ENCODE data around the gene SFI1. TPM values are rescaled to one million over a fixed set of nuclear protein-coding genes. Genes with fewer than 3 reads are reported as not detected.

SFI1 gene
- 1 to 10 TPM; 6.5 to 6.8 TPM for total RNA-seq

- peak in 1 of 2 donors; percentile 55 for TF ChIP-seq CTCF (IDR thresholded peaks at IDR 0.05)
- DNase-seq (ENCODE audit: low spot score): peak; percentile 91
- peak within 1 kb of the TSS; percentile 62 to 72 for H3K4me3 ChIP-seq
- H3K4me1 ChIP-seq: peaks cover 0 to 21% of the 10 kb centered on the region in 2 donors
- H3K27me3 ChIP-seq: no peaks in the 10 kb centered on the region
- H3K36me3 ChIP-seq: no peaks in the 10 kb centered on the region
- peak within 1 kb of the TSS; percentile 74 to 80 for H3K27ac ChIP-seq
- no peaks in the 10 kb centered on the region for H3K9me3 ChIP-seq
These were observed at the start of gene SFI1 for GRCh38 chr22:31496007-31496734. TSS of gene SFI1 (plus strand) at chr22:31496536. CDS start at chr22:31508285, 11,749 bp downstream.

- peak overlapping the region in 1 of 2 donors; percentile 83 for H3K27ac ChIP-seq
- no peaks in the 10 kb centered on the region for H3K27me3 ChIP-seq
- no peak for TF ChIP-seq CTCF (IDR thresholded peaks at IDR 0.05)
- H3K4me3 ChIP-seq: no peak overlapping the region
- H3K9me3 ChIP-seq: no peaks in the 10 kb centered on the region
- no peak for DNase-seq (ENCODE audit: low spot score)
- peaks cover 42% of the 10 kb centered on the region for H3K36me3 ChIP-seq
- peaks cover 0 to 35% of the 10 kb centered on the region in 2 donors for H3K4me1 ChIP-seq
These were observed 49.6 kb upstream of the SFI1 start for GRCh38 chr22:31446767-31447166.

GRCh38 chr22:31447337-31447736 lies 49.0 kb upstream of the SFI1 start:
- peaks cover 36% of the 10 kb centered on the region for H3K36me3 ChIP-seq
- peak overlapping the region; percentile 46 to 83 for H3K27ac ChIP-seq
- H3K4me3 ChIP-seq: no peak overlapping the region
- H3K4me1 ChIP-seq: peaks cover 0 to 35% of the 10 kb centered on the region in 2 donors
- no peaks in the 10 kb centered on the region for H3K27me3 ChIP-seq
- no peaks in the 10 kb centered on the region for H3K9me3 ChIP-seq
- no peak for DNase-seq (ENCODE audit: low spot score)
- TF ChIP-seq CTCF (IDR thresholded peaks at IDR 0.05): no peak

GRCh38 chr22:31448382-31448781 lies 48.0 kb upstream of the SFI1 start:
- no peak for TF ChIP-seq CTCF (IDR thresholded peaks at IDR 0.05)

GRCh38 chr22:31449506-31449905 lies 46.8 kb upstream of the SFI1 start:
- no peak for TF ChIP-seq CTCF (IDR thresholded peaks at IDR 0.05)
- peak overlapping the region; percentile 46 to 83 for H3K27ac ChIP-seq
- H3K9me3 ChIP-seq: no peaks in the 10 kb centered on the region
- H3K4me1 ChIP-seq: peaks cover 0 to 23% of the 10 kb centered on the region in 2 donors
- no peak overlapping the region for H3K4me3 ChIP-seq
- DNase-seq (ENCODE audit: low spot score): no peak
- no peaks in the 10 kb centered on the region for H3K27me3 ChIP-seq
- H3K36me3 ChIP-seq: peaks cover 42% of the 10 kb centered on the region

More at GRCh38 chr22:31448382-31448781, 48.0 kb upstream of the SFI1 start:
- no peaks in the 10 kb centered on the region for H3K9me3 ChIP-seq
- peak overlapping the region; percentile 46 to 83 for H3K27ac ChIP-seq
- DNase-seq (ENCODE audit: low spot score): no peak
- peaks cover 0 to 28% of the 10 kb centered on the region in 2 donors for H3K4me1 ChIP-seq
- peaks cover 38% of the 10 kb centered on the region for H3K36me3 ChIP-seq
- no peak overlapping the region for H3K4me3 ChIP-seq
- no peaks in the 10 kb centered on the region for H3K27me3 ChIP-seq

All from right atrium auricular region (tissue), 2 donors.